Neural cell (in vitro differentiated cells): ENCODE measurements around the gene DCTN1.

Experiments
- EP300 ChIP-seq: fragments of 450-650 bp; conservative IDR thresholded peaks from 2 replicates; pipeline ENCODE4 v1.6.1; 2014; ENCODE audit warnings: antibody characterized with exemption, mild to moderate bottlenecking, moderate library complexity; ENCODE audit not compliant: poor library complexity, severe bottlenecking
- EZH2 ChIP-seq: fragments of 200-600, 300-800 bp; shearing (Covaris generic), sonication (generic); IDR thresholded peaks from 2 replicates; pipeline ENCODE4 v1.6.1; 2014; ENCODE audit warnings: antibody characterized with exemption, low read length, borderline replicate concordance, mild to moderate bottlenecking; ENCODE audit not compliant: insufficient read depth, poor library complexity, severe bottlenecking
- POLR2AphosphoS5 ChIP-seq: IDR thresholded peaks from 2 replicates; pipeline ENCODE4 v1.6.1; 2012
- RAD21 ChIP-seq: fragments of 450-650 bp; conservative IDR thresholded peaks from 2 replicates; pipeline ENCODE4 v1.6.1; 2014; ENCODE audit warnings: antibody characterized with exemption, mild to moderate bottlenecking, moderate library complexity
- TF ChIP-seq, protein P1 (sequence below): fragments of 450-650 bp; IDR thresholded peaks from 2 replicates; pipeline ENCODE4 v1.5.1; 2014; ENCODE audit warnings: antibody characterized with exemption, mild to moderate bottlenecking, moderate library complexity; ENCODE audit not compliant: poor library complexity, severe bottlenecking

DNA sequence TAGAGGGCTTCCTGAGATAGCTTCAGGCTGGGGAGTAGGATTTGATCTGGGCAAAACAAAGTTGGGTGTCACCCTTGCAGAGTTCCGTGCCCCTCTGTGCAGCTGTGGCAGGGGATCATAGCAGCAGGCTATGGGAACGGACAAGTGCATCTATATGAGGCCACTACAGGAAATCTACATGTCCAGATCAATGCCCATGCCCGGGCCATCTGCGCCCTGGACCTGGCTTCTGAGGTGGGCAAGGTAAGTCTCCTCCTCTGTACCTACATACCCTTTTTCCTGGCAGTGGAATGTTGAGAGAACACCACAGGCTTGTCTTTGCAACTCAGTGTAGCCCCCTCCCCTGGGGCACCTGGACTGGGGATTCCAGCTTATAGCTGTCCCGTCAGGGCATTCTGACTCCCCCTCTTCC lies 44.9 kb upstream of the DCTN1 start:
- TF ChIP-seq, protein P1, sequence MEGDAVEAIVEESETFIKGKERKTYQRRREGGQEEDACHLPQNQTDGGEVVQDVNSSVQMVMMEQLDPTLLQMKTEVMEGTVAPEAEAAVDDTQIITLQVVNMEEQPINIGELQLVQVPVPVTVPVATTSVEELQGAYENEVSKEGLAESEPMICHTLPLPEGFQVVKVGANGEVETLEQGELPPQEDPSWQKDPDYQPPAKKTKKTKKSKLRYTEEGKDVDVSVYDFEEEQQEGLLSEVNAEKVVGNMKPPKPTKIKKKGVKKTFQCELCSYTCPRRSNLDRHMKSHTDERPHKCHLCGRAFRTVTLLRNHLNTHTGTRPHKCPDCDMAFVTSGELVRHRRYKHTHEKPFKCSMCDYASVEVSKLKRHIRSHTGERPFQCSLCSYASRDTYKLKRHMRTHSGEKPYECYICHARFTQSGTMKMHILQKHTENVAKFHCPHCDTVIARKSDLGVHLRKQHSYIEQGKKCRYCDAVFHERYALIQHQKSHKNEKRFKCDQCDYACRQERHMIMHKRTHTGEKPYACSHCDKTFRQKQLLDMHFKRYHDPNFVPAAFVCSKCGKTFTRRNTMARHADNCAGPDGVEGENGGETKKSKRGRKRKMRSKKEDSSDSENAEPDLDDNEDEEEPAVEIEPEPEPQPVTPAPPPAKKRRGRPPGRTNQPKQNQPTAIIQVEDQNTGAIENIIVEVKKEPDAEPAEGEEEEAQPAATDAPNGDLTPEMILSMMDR, result no peak
- TF ChIP-seq EP300 (no peak), RAD21 (no peak), POLR2AphosphoS5 (no peak), EZH2 (no peak)
